Glomerular visceral epithelial cell (primary cell): Measurements from ENCODE around the gene SLCO4A1.

Experiments used
- DNase-seq: peaks from one replicate; pipeline ENCODE4 v3.0.0-alpha.2; 2016; ENCODE audit errors: extremely low spot score

The SLCO4A1 gene

GRCh38 chr20:62700261-62700930 is 58.1 kb downstream of the SLCO4A1 start:
- no peak for DNase-seq

GRCh38 chr20:62701161-62702012 is 59.1 kb downstream of the SLCO4A1 start:
- DNase-seq: no peak

- DNase-seq: no peak
Measured at GRCh38 chr20:62702013-62702300, 59.7 kb downstream of the SLCO4A1 start.

- peak; percentile 84 for DNase-seq
Measured at GRCh38 chr20:62702895-62703852, 60.9 kb downstream of the SLCO4A1 start.

- DNase-seq: no peak
Measured at GRCh38 chr20:62703853-62704228, 61.5 kb downstream of the SLCO4A1 start.

GRCh38 chr20:62704341-62704948 is 62.1 kb downstream of the SLCO4A1 start:
- DNase-seq: peak; percentile 93

GRCh38 chr20:62705627-62706026 is 63.3 kb downstream of the SLCO4A1 start:
- DNase-seq: no peak

- no peak for DNase-seq
Measured at GRCh38 chr20:62706344-62706743, 64.0 kb downstream of the SLCO4A1 start.

- DNase-seq: no peak
Measured at GRCh38 chr20:62706857-62707256, 64.6 kb downstream of the SLCO4A1 start.

- no peak for DNase-seq
Measured at GRCh38 chr20:62707276-62707920, 65.1 kb downstream of the SLCO4A1 start.

- no peak for DNase-seq
Measured at GRCh38 chr20:62707921-62708521, 65.7 kb downstream of the SLCO4A1 start.

GRCh38 chr20:62708591-62709536 is 66.6 kb downstream of the SLCO4A1 start, which contains the start of gene NTSR1:
NTSR1 (plus strand) TSS chr20:62708836; CDS start chr20:62709208, 372 bp downstream.
- DNase-seq: no peak

- no peak for DNase-seq
Measured at GRCh38 chr20:62709537-62709905, 67.2 kb downstream of the SLCO4A1 start.

- no peak for DNase-seq
Measured at GRCh38 chr20:62710221-62710885, 68.0 kb downstream of the SLCO4A1 start.

- DNase-seq: peak; percentile 19
Measured at GRCh38 chr20:62710886-62711702, 68.8 kb downstream of the SLCO4A1 start.

GRCh38 chr20:62711703-62712101 is 69.4 kb downstream of the SLCO4A1 start:
- DNase-seq: no peak

GRCh38 chr20:62712606-62713005 is 70.3 kb downstream of the SLCO4A1 start:
- no peak for DNase-seq

GRCh38 chr20:62714006-62714405 is 71.7 kb downstream of the SLCO4A1 start:
- no peak for DNase-seq
